Ascending aorta (tissue), 2 donors: Measurements from ENCODE around the gene LPAR1. TPM values are rescaled to one million over a fixed set of nuclear protein-coding genes. Genes with fewer than 3 reads are reported as not detected.

ENCODE experiments used
- DNase-seq, 2 donors: peaks; one replicate each; pipeline ENCODE4 v3.0.0-alpha.2; 2019; ENCODE audit warnings: low spot score in 2 of 2
- H3K27ac ChIP-seq, 2 donors: fragments of 200-600 bp; sonication (generic); one replicate each; pipeline ENCODE4 v1.5.1; 2016 to 2017; ENCODE audit warnings: mild to moderate bottlenecking in 1 of 2
- H3K27me3 ChIP-seq: fragments of 200-600 bp; sonication (generic); one replicate; pipeline ENCODE4 v1.5.1; 2017
- H3K36me3 ChIP-seq, 2 donors: fragments of 200-600 bp; sonication (generic); one replicate each; pipeline ENCODE4 v1.5.1; 2016
- H3K4me1 ChIP-seq, 2 donors: fragments of 200-600 bp; sonication (generic); one replicate each; pipeline ENCODE4 v1.5.1; 2016 to 2017; ENCODE audit warnings: mild to moderate bottlenecking in 1 of 2
- H3K4me3 ChIP-seq, 2 donors: fragments of 200-600 bp; sonication (generic); one replicate each; pipeline ENCODE4 v1.5.1; 2016 to 2017; ENCODE audit warnings: mild to moderate bottlenecking in 1 of 2
- H3K9me3 ChIP-seq, 2 donors: fragments of 200-600 bp; sonication (generic); one replicate each; pipeline ENCODE4 v1.5.1; 2016
- intact Hi-C: fragments of 100-400 bp; cut with DNase I; formaldehyde crosslinking; loops from one replicate; pipeline ENCODE4 v1.15.1; 2023
- total RNA-seq: library from RNA; depleted of rRNA; stranded (reverse); fragments of >200 nt; gene quantifications from one replicate; pipeline ENCODE4 v1.1.0, GENCODE V29; 2016
- TF ChIP-seq, protein P1 (sequence below), 3 experiments: fragments of 200-600 bp in 2 of 3; fragments of 450-650 bp in 1 of 3; sonication (generic) in 2 of 3; IDR thresholded peaks; one replicate each; pipeline ENCODE4 v1.5.1; 2016 to 2019; ENCODE audit warnings: antibody characterized with exemption in 3 of 3, mild to moderate bottlenecking in 1 of 3, moderate library complexity in 1 of 3

The LPAR1 gene
- total RNA-seq, 1 donor from 2014 or later = 35.4 TPM

DNA sequence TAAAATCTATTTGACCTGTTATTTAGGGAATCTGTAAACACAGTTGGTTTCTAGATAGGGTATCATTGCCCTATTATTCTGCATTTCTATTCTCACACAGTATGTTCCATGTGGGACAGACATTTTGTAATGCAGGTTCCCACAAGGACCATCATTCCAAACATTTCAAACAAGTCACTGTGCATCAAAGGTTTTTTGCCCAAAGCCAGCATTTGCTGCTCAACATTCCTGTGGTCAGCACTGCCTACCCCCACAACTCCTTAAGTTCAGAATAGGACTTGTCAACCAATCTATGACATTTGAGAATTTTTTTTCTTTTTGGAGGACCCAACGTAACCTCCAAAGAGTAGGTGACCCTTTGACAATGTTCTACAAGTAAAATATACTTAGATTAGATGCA lies 95.7 kb downstream of the LPAR1 start:
- Histone ChIP-seq H3K4me1 (peaks cover 4 to 19% of the 10 kb centered on the region in 2 donors), H3K36me3 (peaks cover 12 to 14% of the 10 kb centered on the region in 2 donors), H3K27ac (no peak overlapping the region), H3K4me3 (no peak overlapping the region), H3K9me3 (no peaks in the 10 kb centered on the region), H3K27me3 (no peaks in the 10 kb centered on the region)
- intact Hi-C loops = no loop called here
- DNase-seq = no peak
- TF ChIP-seq, protein P1, sequence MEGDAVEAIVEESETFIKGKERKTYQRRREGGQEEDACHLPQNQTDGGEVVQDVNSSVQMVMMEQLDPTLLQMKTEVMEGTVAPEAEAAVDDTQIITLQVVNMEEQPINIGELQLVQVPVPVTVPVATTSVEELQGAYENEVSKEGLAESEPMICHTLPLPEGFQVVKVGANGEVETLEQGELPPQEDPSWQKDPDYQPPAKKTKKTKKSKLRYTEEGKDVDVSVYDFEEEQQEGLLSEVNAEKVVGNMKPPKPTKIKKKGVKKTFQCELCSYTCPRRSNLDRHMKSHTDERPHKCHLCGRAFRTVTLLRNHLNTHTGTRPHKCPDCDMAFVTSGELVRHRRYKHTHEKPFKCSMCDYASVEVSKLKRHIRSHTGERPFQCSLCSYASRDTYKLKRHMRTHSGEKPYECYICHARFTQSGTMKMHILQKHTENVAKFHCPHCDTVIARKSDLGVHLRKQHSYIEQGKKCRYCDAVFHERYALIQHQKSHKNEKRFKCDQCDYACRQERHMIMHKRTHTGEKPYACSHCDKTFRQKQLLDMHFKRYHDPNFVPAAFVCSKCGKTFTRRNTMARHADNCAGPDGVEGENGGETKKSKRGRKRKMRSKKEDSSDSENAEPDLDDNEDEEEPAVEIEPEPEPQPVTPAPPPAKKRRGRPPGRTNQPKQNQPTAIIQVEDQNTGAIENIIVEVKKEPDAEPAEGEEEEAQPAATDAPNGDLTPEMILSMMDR (IDR thresholded peaks at IDR 0.05) = no peak

DNA sequence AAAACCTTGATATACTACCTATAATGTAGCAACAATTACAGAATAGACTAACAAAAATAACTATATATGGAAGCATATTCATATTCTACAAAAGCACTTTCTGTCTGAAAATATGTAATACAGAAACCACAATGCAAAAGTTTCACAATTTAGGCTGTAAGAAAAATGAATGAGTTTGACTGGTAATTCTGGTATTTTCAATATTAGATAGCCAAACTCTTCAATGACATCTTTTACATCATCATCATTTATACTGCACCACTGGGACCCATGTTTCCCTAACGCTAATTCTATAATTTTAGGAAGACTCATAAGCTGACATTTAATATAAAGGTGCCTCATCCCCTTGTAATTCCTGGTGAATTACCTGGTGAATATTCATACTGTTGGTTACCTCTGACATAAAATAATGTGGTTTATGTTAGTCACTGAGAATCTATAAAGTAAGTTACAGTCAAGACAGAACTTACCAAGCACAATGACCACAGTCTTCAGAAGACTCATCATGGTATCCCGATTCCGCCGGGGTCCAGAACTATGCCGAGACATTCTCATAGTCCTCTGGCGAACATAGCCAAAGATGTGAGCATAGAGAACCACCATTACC lies 97.2 kb downstream of the LPAR1 start:
- no peak overlapping the region for H3K27ac ChIP-seq
- peaks cover 5 to 28% of the 10 kb centered on the region in 2 donors for H3K4me1 ChIP-seq
- no peaks in the 10 kb centered on the region for H3K9me3 ChIP-seq
- DNase-seq = no peak
- TF ChIP-seq, protein P1 (IDR thresholded peaks at IDR 0.05) = no peak
- intact Hi-C loops = no loop called here
- H3K27me3 ChIP-seq = no peaks in the 10 kb centered on the region
- peaks cover 12 to 14% of the 10 kb centered on the region in 2 donors for H3K36me3 ChIP-seq
- no peak overlapping the region for H3K4me3 ChIP-seq

DNA sequence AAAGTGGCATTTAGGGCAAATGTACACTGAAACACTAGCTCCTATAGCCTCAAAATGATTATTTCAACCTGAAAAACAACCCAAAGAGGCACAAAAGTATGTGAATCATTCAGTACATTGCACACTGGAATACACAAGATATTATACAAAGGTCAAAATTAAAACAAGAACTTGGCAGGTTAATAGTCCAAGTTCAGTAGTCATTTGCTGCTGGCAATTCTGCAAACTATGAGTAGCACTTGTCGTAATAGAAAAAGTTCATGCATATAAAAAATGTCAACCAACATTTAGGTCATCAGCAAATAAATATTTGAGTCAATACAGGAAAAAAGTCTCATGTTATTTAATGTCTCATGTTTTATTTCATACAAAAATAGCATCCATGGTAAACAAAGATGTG lies 98.7 kb downstream of the LPAR1 start:
- intact Hi-C loops = loop anchor here (5.0 kb wide), 4 partner anchors 37 to 282 kb away; partner anchors contain the start of gene LPAR1
- Histone ChIP-seq H3K9me3 (no peaks in the 10 kb centered on the region), H3K4me3 (no peak overlapping the region), H3K27me3 (no peaks in the 10 kb centered on the region), H3K27ac (peak overlapping the region; percentile 17 to 84), H3K4me1 (peaks cover 5 to 29% of the 10 kb centered on the region in 2 donors), H3K36me3 (peaks cover 12 to 14% of the 10 kb centered on the region in 2 donors)
- TF ChIP-seq, protein P1 (IDR thresholded peaks at IDR 0.05) = no peak
- DNase-seq = no peak

DNA sequence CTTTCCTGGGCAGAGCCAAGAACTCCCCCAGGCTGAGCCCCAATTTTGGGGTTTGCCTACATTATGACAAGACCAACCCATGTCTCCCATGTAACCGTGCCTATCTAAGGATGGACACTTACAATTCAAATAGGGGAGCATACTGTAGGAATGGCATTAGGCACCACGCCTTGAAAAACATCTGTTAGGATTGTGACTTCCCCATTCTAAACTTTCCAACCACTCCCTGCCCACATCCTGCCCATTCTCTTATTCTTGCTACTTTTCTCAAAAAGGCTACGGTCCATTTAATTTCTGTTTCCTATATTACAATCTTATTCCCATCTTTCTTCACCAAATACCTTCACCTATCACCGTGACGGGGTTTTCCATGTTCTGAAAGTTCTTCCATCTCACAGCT lies 99.2 kb downstream of the LPAR1 start:
- peak overlapping the region; percentile 17 to 84 for H3K27ac ChIP-seq
- DNase-seq = no peak
- TF ChIP-seq, protein P1 (IDR thresholded peaks at IDR 0.05) = no peak
- H3K36me3 ChIP-seq = peaks cover 12 to 14% of the 10 kb centered on the region in 2 donors
- no peaks in the 10 kb centered on the region for H3K27me3 ChIP-seq
- peaks cover 5 to 31% of the 10 kb centered on the region in 2 donors for H3K4me1 ChIP-seq
- intact Hi-C loops = loop anchor here (5.0 kb wide), 4 partner anchors 37 to 282 kb away; partner anchors contain the start of gene LPAR1
- H3K4me3 ChIP-seq = no peak overlapping the region
- H3K9me3 ChIP-seq = no peaks in the 10 kb centered on the region

DNA sequence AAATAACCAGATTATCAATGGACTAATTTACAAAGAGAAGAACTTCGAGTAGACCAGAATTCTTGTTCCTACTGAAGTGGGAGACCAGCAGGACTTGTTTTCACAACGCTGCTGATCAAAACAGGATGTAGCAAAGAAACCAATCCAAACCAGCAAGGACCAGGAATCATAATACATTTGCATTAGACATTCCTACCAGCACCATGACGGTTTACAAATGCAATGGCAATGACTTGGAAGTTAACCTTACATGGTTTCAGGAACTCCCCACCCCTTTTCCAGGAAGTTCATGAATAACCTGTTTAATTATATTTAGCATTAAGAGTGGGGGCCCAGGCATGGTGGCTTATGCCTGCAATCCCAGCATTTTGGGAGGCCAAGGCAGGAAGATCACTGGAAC lies 100.0 kb downstream of the LPAR1 start:
- H3K4me1 ChIP-seq = peaks cover 7 to 39% of the 10 kb centered on the region in 2 donors
- TF ChIP-seq, protein P1 (IDR thresholded peaks at IDR 0.05) = no peak

More for the DNA sequence above, 100.0 kb downstream of the LPAR1 start:
- Histone ChIP-seq H3K27me3 (no peaks in the 10 kb centered on the region), H3K36me3 (peaks cover 12 to 14% of the 10 kb centered on the region in 2 donors), H3K4me3 (no peak overlapping the region), H3K9me3 (no peaks in the 10 kb centered on the region), H3K27ac (peak overlapping the region; percentile 84 to 91)
- intact Hi-C loops = loop anchor here (5.0 kb wide), 4 partner anchors 36 to 281 kb away; partner anchors contain the start of gene LPAR1
- no peak for DNase-seq
